HS-5 (cell line): ENCODE measurements around the gene PYGO2.
"Not testable (repeated sequence)": the region's sequence is repeated elsewhere in the genome, so short reads cannot be mapped to it uniquely, and the experiment has no call there.

Experiments used
- DNase-seq: peaks from one replicate; pipeline ENCODE4 v3.0.0-alpha.2; 2012; ENCODE audit warnings: low read depth

The PYGO2 gene

DNA sequence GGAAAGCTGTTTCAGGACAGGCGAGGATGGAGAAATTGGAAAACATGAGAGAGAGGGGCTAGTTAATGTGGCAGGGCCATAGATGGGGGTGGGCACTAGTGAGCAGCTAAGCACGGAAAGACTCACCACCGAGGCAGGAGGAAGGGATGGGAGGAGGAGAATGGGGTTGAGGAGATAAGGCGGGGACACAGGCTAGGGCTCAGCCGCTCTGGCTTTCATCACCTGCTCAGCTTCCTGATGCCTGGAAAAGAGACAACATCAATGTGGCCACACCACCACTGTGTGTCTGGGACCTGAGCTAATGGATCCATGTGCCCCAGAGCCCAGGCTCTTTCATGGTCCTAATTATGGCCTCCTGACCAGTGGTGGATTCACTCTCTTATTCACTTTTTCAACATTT, 52.6 kb downstream of the PYGO2 start:
- DNase-seq, result no peak

DNA sequence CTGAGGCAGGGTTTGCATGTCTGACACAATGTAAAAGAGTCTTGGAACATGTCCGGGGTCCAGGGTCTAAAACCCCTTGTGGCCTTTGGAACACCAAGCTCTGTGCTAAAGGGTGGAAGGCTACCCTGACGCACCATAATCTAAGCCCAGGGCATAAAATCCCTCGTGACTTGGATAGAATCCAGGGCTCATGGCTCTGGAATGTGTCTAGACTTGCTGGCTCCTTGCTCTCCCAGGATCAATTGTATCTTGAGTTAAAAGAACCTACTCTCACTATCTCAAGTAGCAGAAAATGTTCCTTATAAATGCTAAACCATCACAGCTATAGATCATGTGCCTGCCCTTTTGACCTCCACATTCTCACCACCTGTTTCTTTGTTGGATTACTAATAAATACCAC, 53.5 kb downstream of the PYGO2 start:
- not testable (repeated sequence) for DNase-seq
